ENCODE data around the gene COX7B2.

The COX7B2 gene

DNA sequence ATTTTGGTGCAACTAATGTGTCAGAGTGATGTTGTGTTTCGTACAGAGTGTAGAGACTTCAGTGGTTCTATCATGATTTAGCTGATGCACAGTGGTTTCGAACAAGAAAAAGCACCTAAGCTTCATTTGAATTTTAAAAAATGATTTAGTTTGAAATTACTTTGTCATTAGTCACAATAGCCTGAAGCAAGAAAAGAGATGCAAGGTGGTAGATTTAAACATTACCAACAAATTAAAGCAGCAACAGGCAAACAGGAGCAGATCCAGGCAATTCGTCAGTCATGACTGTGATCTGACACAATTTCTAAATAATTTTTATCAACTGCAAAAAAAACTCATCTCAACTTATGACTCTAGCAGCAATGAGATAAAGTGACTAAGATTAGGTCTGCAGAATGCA lies 24.6 kb upstream of the COX7B2 start:
- H3K27ac ChIP-seq: no peak overlapping the region
- no peak for TF ChIP-seq CTCF (conservative IDR thresholded peaks at IDR 0.05)
- no peak for TF ChIP-seq ZFX (IDR thresholded peaks at IDR 0.05)

DNA sequence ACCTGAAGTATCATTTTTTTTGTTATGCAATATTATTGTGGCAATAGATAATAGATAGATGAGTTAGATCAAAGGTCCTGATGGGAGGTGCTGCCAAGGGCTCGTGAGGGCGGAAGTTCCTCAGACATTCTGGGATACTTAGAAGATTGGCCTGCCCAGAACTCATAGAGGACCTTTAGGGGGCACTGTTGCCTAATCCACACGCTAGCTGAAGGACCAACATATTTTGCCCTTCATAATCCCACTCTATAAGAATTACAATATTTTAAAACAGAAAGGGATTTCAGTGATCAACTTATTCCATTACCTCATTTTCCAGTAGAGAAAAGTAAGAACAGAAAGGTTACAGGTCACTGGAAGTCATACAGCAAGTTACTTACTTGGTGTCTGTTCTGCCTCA lies 22.9 kb upstream of the COX7B2 start:
- H3K27ac ChIP-seq: no peak overlapping the region
- TF ChIP-seq CTCF (conservative IDR thresholded peaks at IDR 0.05): peak; percentile 68
- no peak for TF ChIP-seq ZFX (IDR thresholded peaks at IDR 0.05)

GRCh38 chr4:46930891-46931290 lies 21.8 kb upstream of the COX7B2 start:
- H3K27ac ChIP-seq: no peak overlapping the region
- no peak for TF ChIP-seq ZFX (IDR thresholded peaks at IDR 0.05)
- no peak for TF ChIP-seq CTCF (conservative IDR thresholded peaks at IDR 0.05)

GRCh38 chr4:46927201-46927600 lies 18.2 kb upstream of the COX7B2 start:
- TF ChIP-seq ZFX (IDR thresholded peaks at IDR 0.05) (no peak), CTCF (conservative IDR thresholded peaks at IDR 0.05) (no peak)
- no peak overlapping the region for H3K27ac ChIP-seq

- TF ChIP-seq ZFX (IDR thresholded peaks at IDR 0.05) (no peak), CTCF (conservative IDR thresholded peaks at IDR 0.05) (no peak)
- H3K27ac ChIP-seq: no peak overlapping the region
Observed at GRCh38 chr4:46924789-46925529, 15.9 kb upstream of the COX7B2 start.

DNA sequence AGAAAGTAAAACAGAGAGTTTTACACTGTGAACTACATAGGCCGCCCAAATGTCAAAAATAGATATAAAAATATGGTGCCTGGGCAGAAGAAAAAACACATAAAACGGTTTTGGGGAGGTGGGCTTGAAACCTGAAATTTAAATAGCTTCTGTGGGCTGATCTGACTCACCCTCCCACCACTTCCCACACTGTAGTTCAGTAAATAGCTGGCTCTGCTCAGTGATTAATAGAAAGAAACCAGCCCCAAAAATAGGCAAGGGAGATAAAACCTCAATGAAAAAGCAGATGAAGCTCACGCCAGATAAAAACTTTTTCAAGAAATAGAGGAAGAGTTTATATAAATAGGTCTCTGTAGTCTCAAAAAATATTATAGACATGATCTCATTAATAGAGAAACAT lies 13.2 kb upstream of the COX7B2 start:
- H3K27ac ChIP-seq: no peak overlapping the region
- no peak for TF ChIP-seq ZFX (IDR thresholded peaks at IDR 0.05)
- TF ChIP-seq CTCF (conservative IDR thresholded peaks at IDR 0.05): no peak

DNA sequence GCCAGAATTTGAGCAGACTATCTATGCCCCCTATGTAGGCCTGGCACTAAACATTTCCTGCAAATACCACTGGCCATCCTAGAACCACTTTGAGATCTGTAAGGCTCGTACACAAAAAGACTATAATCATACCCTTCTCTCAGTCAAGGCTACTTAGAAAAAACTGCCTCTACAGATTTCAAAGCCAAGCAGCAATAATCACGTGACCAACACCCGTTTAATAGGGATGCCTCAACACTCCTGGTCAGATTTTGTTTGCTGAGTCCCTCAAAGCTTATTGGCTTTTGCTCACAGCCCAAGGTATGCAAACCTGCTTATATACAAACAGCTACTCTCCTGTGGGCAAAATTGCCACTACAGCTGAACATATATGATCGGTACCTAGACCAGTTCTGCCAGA lies 897 bp downstream of the COX7B2 start:
- no peak overlapping the region for H3K27ac ChIP-seq
- TF ChIP-seq ZFX (IDR thresholded peaks at IDR 0.05): no peak

- TF ChIP-seq ZFX (IDR thresholded peaks at IDR 0.05) (no peak), CTCF (conservative IDR thresholded peaks at IDR 0.05) (no peak)
- no peak overlapping the region for H3K27ac ChIP-seq
Observed at GRCh38 chr4:46900082-46900481, 9.0 kb downstream of the COX7B2 start.
